Stomach (tissue), 9 donors: ENCODE results near the gene AGBL2. TPM values are rescaled to one million over a fixed set of nuclear protein-coding genes. Genes with fewer than 3 reads are reported as not detected.
A peak's percentile ranks its signal among the peaks of the same experiment; 100 is the strongest.

ENCODE experiments used
- DNase-seq, 2 donors: peaks; one replicate each; pipeline versions ENCODE4 v3.0.0 to v3.0.0-alpha.2; 2013 to 2019
- H3K27ac ChIP-seq, 5 donors: fragments of 200-600 bp in 4 of 5; sonication (generic) in 4 of 5; one replicate each; pipeline ENCODE4 v1.5.1; 2013 to 2019; ENCODE audit warnings: mild to moderate bottlenecking in 1 of 5, moderate library complexity in 1 of 5
- H3K27me3 ChIP-seq, 3 donors: fragments of 200-600 bp; sonication (generic); one replicate each; pipeline ENCODE4 v1.5.1; 2017 to 2019; ENCODE audit warnings: mixed run types in 1 of 3
- H3K36me3 ChIP-seq, 4 donors: fragments of 200-600 bp; sonication (generic); 1 replicate in 3 of 4; 2 replicates in 1 of 4; pipeline ENCODE4 v1.5.1; 2016 to 2019
- H3K4me1 ChIP-seq, 4 donors: fragments of 200-600 bp; sonication (generic); one replicate each; pipeline ENCODE4 v1.5.1; 2016 to 2019
- H3K4me3 ChIP-seq, 4 donors: fragments of 200-600 bp; sonication (generic) in 3 of 4; one replicate each; pipeline ENCODE4 v1.5.1; 2016 to 2019; ENCODE audit warnings: mild to moderate bottlenecking in 1 of 4
- H3K9me3 ChIP-seq, 4 donors: fragments of 200-600 bp; sonication (generic); one replicate each; pipeline ENCODE4 v1.5.1; 2016 to 2019
- CTCF ChIP-seq, 7 experiments: fragments of 450-650 bp in 4 of 7; fragments of 200-600 bp in 3 of 7; sonication (generic) in 3 of 7; IDR thresholded peaks; one replicate each; pipeline ENCODE4 v1.5.1; 2016 to 2019; ENCODE audit warnings: antibody characterized with exemption in 7 of 7, control low read depth in 2 of 7, mild to moderate bottlenecking in 1 of 7
- EP300 ChIP-seq: sonication (generic); formaldehyde crosslinking; IDR thresholded peaks from one replicate; pipeline ENCODE4 v1.6.1; 2017; ENCODE audit warnings: antibody characterized with exemption
- POLR2A ChIP-seq, 4 donors: fragments of 450-650 bp; IDR thresholded peaks; one replicate each; pipeline ENCODE4 v1.6.1; 2016; ENCODE audit warnings: antibody characterized with exemption in 4 of 4, control low read depth in 2 of 4, mild to moderate bottlenecking in 1 of 4, moderate library complexity in 1 of 4
- POLR2AphosphoS5 ChIP-seq, 3 donors: sonication (generic); formaldehyde crosslinking; IDR thresholded peaks; one replicate each; pipeline ENCODE4 v1.6.1; 2016; ENCODE audit warnings: antibody characterized with exemption in 3 of 3
- WGBS, 5 donors: extraction: QIAGEN DNeasy Blood & Tissue Kit in 3 of 5; methylation state at CpG; one replicate each; pipeline versions ENCODE4 v1.1.5 to v1.1.7; 2013 to 2018; 5-methylcytosine and 5-hydroxymethylcytosine counted together
- intact Hi-C: fragments of 100-400 bp; cut with DNase I; formaldehyde crosslinking; loops from one replicate; pipeline ENCODE4 v1.15.1; 2023; ENCODE audit warnings: low total_unique reads
- polyA plus RNA-seq, 3 donors: library from polyadenylated mRNA; stranded (reverse); fragments of 200-250 nt; gene quantifications; one replicate each; pipeline ENCODE4 v1.2.3, GENCODE V29; 2013
- total RNA-seq, 5 donors: library from RNA; depleted of rRNA; stranded (reverse); fragments of >200 nt; gene quantifications; one replicate each; pipeline versions ENCODE4 v1.1.0 to v1.2.3, GENCODE V29; 2014 to 2016
- donor health status: healthy with polysubstance abuse.
- donor health status: Bipolar disorder and iron deficiency.
- donor health status: healthy.

The AGBL2 gene
- total and polyA plus RNA-seq, 8 donors: 0.56 to 11.7 (median 0.92) TPM; not detected in 3

GRCh38 chr11:47725442-47726117 is 10.4 kb upstream of the AGBL2 start:
- H3K4me3 ChIP-seq: no peak overlapping the region
- intact Hi-C loops: no loop called here
- DNase-seq: no peak
- 86 to 98% (median 95%) methylated on average over 3 of the region's 3 CpGs for WGBS, 5 donors
- H3K27me3 ChIP-seq: no peaks in the 10 kb centered on the region
- no peak for TF ChIP-seq POLR2A (IDR thresholded peaks at IDR 0.05)
- TF ChIP-seq POLR2AphosphoS5 (IDR thresholded peaks at IDR 0.05): no peak
- TF ChIP-seq CTCF (IDR thresholded peaks at IDR 0.05): no peak
- TF ChIP-seq EP300: no peak
- no peaks in the 10 kb centered on the region for H3K9me3 ChIP-seq
- H3K4me1 ChIP-seq: peaks cover 0 to 19% (median 9%) of the 10 kb centered on the region in 4 donors
- H3K27ac ChIP-seq: no peak overlapping the region
- peaks cover 65 to 99% (median 98%) of the 10 kb centered on the region in 4 donors for H3K36me3 ChIP-seq

DNA sequence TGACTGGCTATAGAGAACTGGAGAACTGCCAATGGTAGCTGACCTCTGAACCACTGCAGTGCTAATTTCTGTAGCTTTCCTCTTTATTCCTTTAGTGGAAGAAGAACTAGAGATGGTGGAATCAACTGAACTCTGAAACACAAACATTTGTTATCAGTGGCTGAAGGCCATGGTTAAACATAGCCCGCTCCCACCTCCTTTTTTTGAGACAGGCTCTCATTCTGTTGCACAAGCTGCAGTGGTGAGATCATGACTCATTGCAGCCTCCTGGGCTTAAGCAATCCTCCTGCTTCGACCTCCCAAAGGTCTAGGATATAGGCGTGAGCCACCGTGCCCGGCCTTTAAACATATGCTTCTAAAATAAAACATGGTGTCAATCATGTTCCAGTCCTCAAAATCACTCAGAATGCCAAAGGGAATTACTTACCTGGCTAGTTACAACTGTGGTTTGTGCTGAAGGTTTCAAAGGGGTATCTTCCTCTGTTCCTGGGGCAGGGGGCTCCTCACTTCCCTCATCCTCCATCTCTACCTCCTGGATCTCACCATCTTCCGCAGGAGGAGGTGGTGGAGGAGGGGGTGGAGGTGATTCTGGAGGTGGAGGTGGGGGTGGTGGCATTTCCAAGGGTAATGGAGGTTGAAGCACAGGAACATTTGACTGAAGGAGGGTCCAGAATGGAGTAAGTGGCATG is 9.0 kb upstream of the AGBL2 start:
- intact Hi-C loops: no loop called here
- WGBS, 5 donors: 41 to 56% (median 47%) methylated on average over 6 of the region's 6 CpGs
- Histone ChIP-seq H3K27ac (peak overlapping the region in 2 of 5 donors; percentile 46 to 57), H3K4me1 (peaks cover 0 to 19% (median 9%) of the 10 kb centered on the region in 4 donors), H3K36me3 (peaks cover 65 to 99% (median 98%) of the 10 kb centered on the region in 4 donors), H3K4me3 (no peak overlapping the region), H3K9me3 (no peaks in the 10 kb centered on the region), H3K27me3 (no peaks in the 10 kb centered on the region)
- DNase-seq: peak in 1 of 2 donors; percentile 74
- peak in 1 of 3 donors; percentile 20 for TF ChIP-seq POLR2AphosphoS5 (IDR thresholded peaks at IDR 0.05)
- TF ChIP-seq CTCF (IDR thresholded peaks at IDR 0.05): no peak

DNA sequence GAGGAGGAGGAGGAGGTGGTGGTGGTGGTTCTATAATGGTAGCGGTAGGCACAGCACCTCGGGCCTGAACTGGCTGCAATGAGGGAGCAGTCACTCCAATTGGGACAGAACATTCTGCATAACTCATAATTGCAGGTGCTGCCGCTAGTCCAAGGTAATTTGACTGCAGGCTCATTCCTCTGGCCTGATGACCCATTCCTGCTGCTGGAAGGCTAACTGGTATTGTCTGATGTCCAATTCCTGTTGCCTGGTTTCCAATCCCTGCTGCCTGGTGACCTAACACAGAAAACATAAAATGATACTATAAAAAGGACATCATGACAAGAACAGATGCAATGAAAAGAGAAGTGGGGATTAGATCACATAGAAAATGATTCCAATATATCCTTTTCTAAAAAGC is 7.9 kb upstream of the AGBL2 start:
- H3K27me3 ChIP-seq: no peaks in the 10 kb centered on the region
- intact Hi-C loops: no loop called here
- H3K4me1 ChIP-seq: peaks cover 0 to 19% (median 9%) of the 10 kb centered on the region in 4 donors
- H3K4me3 ChIP-seq: no peak overlapping the region
- H3K27ac ChIP-seq: no peak overlapping the region
- no peak for DNase-seq
- peaks cover 64 to 99% (median 98%) of the 10 kb centered on the region in 4 donors for H3K36me3 ChIP-seq
- WGBS, 5 donors: 88 to 100% (median 94%) methylated on average over 3 of the region's 3 CpGs
- TF ChIP-seq CTCF (IDR thresholded peaks at IDR 0.05) (no peak), POLR2AphosphoS5 (IDR thresholded peaks at IDR 0.05) (no peak), POLR2A (IDR thresholded peaks at IDR 0.05) (no peak), EP300 (no peak)
- no peaks in the 10 kb centered on the region for H3K9me3 ChIP-seq

DNA sequence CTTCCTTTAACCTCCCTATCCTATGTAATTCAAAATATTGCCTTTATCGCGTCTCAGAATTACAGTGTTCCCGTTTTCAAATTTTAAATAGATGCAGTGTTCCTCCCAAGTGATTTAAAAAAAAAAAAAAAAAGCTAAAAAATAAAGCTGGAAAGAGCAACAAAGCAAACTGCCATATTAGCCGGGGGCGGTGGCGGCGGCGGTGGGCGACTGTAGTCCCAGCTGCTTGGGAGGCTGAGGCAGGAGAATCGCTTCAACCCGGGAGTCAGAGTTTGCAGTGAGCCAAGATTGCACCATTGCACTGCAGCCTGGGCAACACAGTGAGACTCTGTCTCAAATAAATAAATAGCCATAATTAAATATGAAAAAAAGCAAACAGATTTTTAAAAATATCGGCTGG is 5.5 kb upstream of the AGBL2 start:
- H3K36me3 ChIP-seq: peaks cover 64 to 97% (median 95%) of the 10 kb centered on the region in 4 donors

More for the DNA sequence above, 5.5 kb upstream of the AGBL2 start:
- intact Hi-C loops: no loop called here
- Histone ChIP-seq H3K4me1 (peaks cover 0 to 16% (median 9%) of the 10 kb centered on the region in 4 donors), H3K4me3 (no peak overlapping the region), H3K27me3 (no peaks in the 10 kb centered on the region), H3K9me3 (no peaks in the 10 kb centered on the region), H3K27ac (no peak overlapping the region)
- 97 to 99% (median 98%) methylated on average over 12 of the region's 12 CpGs for WGBS, 5 donors
- DNase-seq: no peak
- TF ChIP-seq EP300 (no peak), CTCF (IDR thresholded peaks at IDR 0.05) (no peak), POLR2AphosphoS5 (IDR thresholded peaks at IDR 0.05) (no peak), POLR2A (IDR thresholded peaks at IDR 0.05) (no peak)
